Measurements from ENCODE around the gene TMIE. TPM values are rescaled to one million over a fixed set of nuclear protein-coding genes. Genes with fewer than 3 reads are reported as not detected.
"Not testable (repeated sequence)": the region's sequence is repeated elsewhere in the genome, so short reads cannot be mapped to it uniquely, and the experiment has no call there.

TMIE gene
- total RNA-seq, 1 experiment from 2014 or later: not detected

GRCh38 chr3:46722443-46722842 lies 21.3 kb downstream of the TMIE start:
- no peak for DNase-seq (ENCODE audit: low spot score)

GRCh38 chr3:46724424-46724823 lies 23.2 kb downstream of the TMIE start:
- DNase-seq (ENCODE audit: low spot score): no peak

- DNase-seq (ENCODE audit: low spot score): no peak
Observed at GRCh38 chr3:46725621-46726314, 24.6 kb downstream of the TMIE start.

GRCh38 chr3:46729038-46729437 lies 27.8 kb downstream of the TMIE start:
- DNase-seq (ENCODE audit: low spot score): no peak

DNA sequence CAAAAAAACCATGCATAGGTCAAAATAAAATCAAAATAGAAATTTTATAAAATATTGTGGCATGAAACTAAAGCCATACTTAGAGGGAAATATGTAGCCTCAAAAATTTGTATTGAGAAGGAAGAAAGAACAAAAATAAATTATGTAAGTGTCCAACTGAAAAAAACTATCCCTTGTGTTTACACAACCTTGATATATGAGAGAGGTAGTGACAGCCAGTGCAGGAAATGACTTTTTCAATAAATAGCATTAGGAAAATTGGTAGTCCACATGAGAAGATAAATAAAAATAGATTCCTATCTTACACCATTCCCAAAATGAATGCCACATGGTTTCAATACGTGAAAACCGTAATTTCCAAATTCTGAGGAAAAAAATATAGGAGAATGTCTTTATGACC lies 29.6 kb downstream of the TMIE start:
- no peak for DNase-seq (ENCODE audit: low spot score)

GRCh38 chr3:46731795-46732194 lies 30.6 kb downstream of the TMIE start:
- no peak for DNase-seq (ENCODE audit: low spot score)

- no peak for DNase-seq (ENCODE audit: low spot score)
Observed at GRCh38 chr3:46733026-46733800, 32.0 kb downstream of the TMIE start.

DNA sequence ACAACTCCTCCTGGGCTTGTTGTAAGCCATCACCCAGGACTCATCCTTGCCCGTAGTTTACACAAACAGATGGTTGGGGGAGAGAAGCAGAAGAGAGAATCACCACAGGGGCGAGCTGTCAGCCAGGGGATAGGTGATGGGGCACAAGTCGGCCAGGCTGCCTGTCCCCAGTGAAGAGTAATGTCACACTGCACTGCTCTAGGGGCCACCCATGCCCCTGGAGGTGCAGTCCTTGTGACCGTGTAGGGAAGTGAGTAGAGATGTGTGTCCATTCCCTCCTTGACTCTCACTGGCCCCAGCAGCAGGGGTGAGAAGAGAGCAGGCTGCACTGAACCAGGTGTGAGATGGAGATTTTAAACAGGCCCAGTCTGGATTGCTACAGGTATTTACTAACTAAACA lies 33.6 kb downstream of the TMIE start:
- no peak for DNase-seq (ENCODE audit: low spot score)

DNA sequence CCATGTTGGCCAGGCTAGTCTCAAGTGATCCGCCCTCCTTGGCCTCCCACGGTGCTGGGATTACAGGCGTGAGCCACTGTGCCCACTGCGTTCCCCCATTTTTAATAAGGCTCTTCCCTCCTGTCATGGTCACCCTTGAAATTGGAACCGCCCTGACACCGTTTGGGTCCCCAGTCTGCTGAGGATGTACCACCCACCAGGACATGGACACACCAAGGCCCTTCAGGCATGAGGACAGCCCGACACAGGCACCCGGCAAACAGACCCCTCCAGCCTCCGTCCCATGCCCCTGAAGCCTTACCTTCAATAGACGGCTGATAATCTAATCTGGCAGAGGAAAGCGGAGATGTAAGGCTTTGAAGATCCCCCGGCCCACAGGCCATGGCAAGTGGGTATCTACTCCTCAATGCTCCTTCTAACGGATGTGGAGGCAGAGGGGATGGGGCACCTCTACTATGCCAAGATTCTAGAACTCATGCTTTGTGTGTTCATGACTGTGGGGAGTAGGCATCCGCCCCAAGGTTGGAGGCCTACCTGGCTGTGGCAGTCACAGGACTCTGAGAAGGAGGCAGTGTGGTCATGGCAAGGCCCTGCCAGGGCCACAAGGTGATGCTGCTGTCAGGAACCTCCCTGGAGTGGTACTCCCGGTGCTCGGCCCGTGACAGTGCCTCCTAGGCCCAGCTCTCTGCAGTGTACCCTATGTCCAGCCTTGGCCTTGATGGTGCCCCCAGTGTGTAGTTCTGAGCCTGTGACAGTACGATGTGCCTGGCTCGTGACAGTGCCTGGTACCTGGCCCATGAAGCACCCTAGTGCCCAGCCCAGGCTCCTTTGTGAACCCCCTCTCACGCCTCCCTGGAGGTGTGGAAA lies 35.0 kb downstream of the TMIE start:
- DNase-seq (ENCODE audit: low spot score): no peak

DNA sequence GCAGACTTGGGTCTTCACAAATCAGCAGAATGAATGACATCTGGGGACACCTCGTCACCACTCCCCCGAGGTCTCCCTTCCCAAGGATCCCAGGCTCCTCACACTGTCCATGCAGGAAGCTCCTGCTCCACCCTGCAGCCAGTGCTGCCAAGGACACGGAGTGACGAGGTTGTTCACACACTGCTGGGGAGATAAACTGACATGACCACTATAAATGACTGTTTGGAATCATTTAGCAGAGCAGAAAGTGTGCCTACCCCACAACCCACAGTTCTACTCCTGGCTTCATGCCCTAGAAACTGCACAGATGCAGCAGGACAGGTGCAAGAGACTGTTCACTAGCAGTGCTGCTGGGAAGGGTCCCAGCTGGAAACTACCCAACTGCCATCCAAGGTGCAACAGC lies 36.1 kb downstream of the TMIE start:
- DNase-seq (ENCODE audit: low spot score): no peak

GRCh38 chr3:46739565-46739964 lies 38.4 kb downstream of the TMIE start:
- DNase-seq (ENCODE audit: low spot score): not testable (repeated sequence)

GRCh38 chr3:46742992-46743585 lies 41.9 kb downstream of the TMIE start:
- no peak for DNase-seq (ENCODE audit: low spot score)

DNA sequence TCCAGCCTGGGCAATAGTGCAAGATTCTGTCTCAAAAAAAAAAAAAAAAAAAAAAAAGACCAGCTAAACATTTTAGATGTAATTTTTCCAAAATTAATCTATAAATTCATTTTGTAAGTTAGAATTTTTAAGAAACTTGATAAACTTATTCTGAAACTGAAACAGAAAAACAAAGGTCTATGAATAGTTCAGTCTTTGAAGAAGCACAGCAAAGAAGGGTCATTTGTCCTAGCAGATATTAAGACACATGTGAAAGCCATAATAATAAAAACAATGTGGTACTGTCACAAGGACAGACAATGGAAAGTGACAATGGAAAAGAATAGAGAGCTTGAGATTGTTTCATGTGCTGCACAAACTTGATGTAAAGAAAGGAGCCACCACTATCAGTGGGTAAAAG lies 45.5 kb downstream of the TMIE start:
- DNase-seq (ENCODE audit: low spot score): no peak

GRCh38 chr3:46748170-46748569 lies 47.0 kb downstream of the TMIE start:
- DNase-seq (ENCODE audit: low spot score): no peak

DNA sequence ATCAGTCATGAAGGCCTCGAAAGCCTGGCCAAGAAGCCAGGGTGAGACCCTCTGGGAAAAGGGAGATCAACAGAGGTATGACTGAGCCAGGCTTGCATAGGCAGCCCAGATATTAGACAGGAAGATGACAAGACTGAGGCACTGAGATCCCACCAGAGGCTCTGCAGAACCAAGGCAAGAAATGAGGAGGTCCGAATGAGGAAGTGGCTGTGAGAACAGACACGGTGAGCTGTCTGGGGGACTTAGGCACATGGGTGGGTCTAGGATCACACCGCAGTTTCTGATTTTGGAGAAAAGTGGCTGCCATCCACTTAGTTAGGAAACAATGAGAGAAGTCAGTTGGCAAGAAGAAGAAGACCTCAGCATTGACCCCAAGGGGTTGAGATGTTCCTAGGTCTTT lies 47.9 kb downstream of the TMIE start:
- DNase-seq (ENCODE audit: low spot score): no peak

GRCh38 chr3:46750555-46751038 lies 49.4 kb downstream of the TMIE start:
- DNase-seq (ENCODE audit: low spot score): no peak

DNA sequence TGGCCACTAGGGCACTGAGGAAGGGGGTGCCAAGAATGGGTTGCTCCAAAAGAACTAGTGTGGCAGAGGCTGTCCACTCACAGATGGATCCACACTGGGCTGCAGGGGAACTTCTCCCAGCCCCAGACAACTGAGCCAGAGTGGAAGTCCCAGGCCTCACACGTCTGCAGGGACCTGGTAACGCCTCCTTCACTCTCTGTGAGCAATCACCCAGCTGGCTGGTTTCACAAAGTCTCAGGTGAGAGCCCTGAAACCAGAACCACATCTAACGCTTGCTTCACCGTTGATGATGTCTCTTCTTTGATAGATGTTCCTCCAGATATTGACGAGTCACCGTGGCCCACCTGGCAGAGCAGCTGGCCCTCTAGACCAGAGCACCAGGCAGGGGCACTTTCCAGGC lies 51.9 kb downstream of the TMIE start:
- not testable (repeated sequence) for DNase-seq (ENCODE audit: low spot score)

GRCh38 chr3:46755646-46756045 lies 54.5 kb downstream of the TMIE start:
- DNase-seq (ENCODE audit: low spot score): no peak

DNA sequence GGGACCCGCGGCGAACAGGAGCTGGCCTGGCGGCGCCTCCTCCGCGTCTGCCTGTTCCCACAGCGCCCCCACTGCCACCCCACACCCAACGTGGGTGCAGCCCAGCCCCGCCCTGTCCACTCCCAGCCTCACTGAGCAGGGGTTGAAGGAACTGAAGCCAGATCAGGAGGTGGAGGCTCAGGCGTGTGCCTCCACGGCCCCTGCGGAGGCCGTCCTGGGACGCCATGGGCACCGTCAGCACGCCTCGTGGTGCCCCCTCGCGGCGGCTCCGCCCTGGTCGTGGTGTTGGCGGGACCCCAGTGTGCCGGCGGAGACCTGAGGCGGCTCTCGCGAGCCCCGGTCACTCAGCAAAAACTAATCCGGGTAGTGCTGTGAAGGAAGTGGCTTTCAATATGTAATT lies 55.5 kb downstream of the TMIE start:
- no peak for DNase-seq (ENCODE audit: low spot score)

GRCh38 chr3:46759239-46760167 lies 58.3 kb downstream of the TMIE start:
- DNase-seq (ENCODE audit: low spot score): no peak

All from A172 (cell line).